HG03060 (cell line): ENCODE measurements around the gene BHMT2.

ENCODE experiments used
- ATAC-seq: cut with Tn5 transposase; IDR thresholded peaks from one replicate; pipeline ENCODE4 v1.9.1; 2021; ENCODE audit warnings: low read depth, moderate number of reproducible peaks; ENCODE audit not compliant: unreplicated experiment

BHMT2 gene

GRCh38 chr5:79059674-79060073, 9.9 kb upstream of the BHMT2 start:
- ATAC-seq, result no peak

- ATAC-seq, result no peak
These were observed 7.1 kb upstream of the BHMT2 start for GRCh38 chr5:79062436-79062835.

GRCh38 chr5:79070350-79070667, 742 bp downstream of the BHMT2 start:
- ATAC-seq, result no peak

GRCh38 chr5:79074641-79075040, 5.1 kb downstream of the BHMT2 start:
- ATAC-seq, result no peak

GRCh38 chr5:79075646-79076426, 6.3 kb downstream of the BHMT2 start:
- no peak for ATAC-seq

- ATAC-seq, result no peak
These were observed 7.3 kb downstream of the BHMT2 start for GRCh38 chr5:79076819-79077218.

- ATAC-seq, result no peak
These were observed 8.3 kb downstream of the BHMT2 start for GRCh38 chr5:79077680-79078365.

- ATAC-seq, result no peak
These were observed 11.2 kb downstream of the BHMT2 start for GRCh38 chr5:79080804-79081203.

- ATAC-seq, result no peak
These were observed 12.2 kb downstream of the BHMT2 start for GRCh38 chr5:79081779-79082178.

GRCh38 chr5:79086116-79086515, 16.5 kb downstream of the BHMT2 start:
- ATAC-seq, result no peak

GRCh38 chr5:79088507-79088906, 18.9 kb downstream of the BHMT2 start:
- ATAC-seq, result no peak

- no peak for ATAC-seq
These were observed 21.5 kb downstream of the BHMT2 start for GRCh38 chr5:79091064-79091463.

GRCh38 chr5:79093762-79094161, 24.2 kb downstream of the BHMT2 start:
- ATAC-seq, result no peak

- no peak for ATAC-seq
These were observed 36.3 kb downstream of the BHMT2 start for GRCh38 chr5:79105868-79106267.

- ATAC-seq, result no peak
These were observed 37.6 kb downstream of the BHMT2 start for GRCh38 chr5:79107020-79107796.

GRCh38 chr5:79108086-79108485, 38.5 kb downstream of the BHMT2 start:
- no peak for ATAC-seq

- ATAC-seq, result no peak
These were observed 39.2 kb downstream of the BHMT2 start for GRCh38 chr5:79108792-79109191.

- no peak for ATAC-seq
These were observed 40.2 kb downstream of the BHMT2 start for GRCh38 chr5:79109527-79110492.

GRCh38 chr5:79111387-79111959, 41.9 kb downstream of the BHMT2 start, which contains the start of gene BHMT:
TSS of gene BHMT (plus strand) at chr5:79111809. CDS start at chr5:79111886, 77 bp downstream.
- no peak for ATAC-seq
